ENCODE measurements around the gene ARFGAP3.
"Not testable (repeated sequence)": the region's sequence is repeated elsewhere in the genome, so short reads cannot be mapped to it uniquely, and the experiment has no call there.

ARFGAP3 gene

DNA sequence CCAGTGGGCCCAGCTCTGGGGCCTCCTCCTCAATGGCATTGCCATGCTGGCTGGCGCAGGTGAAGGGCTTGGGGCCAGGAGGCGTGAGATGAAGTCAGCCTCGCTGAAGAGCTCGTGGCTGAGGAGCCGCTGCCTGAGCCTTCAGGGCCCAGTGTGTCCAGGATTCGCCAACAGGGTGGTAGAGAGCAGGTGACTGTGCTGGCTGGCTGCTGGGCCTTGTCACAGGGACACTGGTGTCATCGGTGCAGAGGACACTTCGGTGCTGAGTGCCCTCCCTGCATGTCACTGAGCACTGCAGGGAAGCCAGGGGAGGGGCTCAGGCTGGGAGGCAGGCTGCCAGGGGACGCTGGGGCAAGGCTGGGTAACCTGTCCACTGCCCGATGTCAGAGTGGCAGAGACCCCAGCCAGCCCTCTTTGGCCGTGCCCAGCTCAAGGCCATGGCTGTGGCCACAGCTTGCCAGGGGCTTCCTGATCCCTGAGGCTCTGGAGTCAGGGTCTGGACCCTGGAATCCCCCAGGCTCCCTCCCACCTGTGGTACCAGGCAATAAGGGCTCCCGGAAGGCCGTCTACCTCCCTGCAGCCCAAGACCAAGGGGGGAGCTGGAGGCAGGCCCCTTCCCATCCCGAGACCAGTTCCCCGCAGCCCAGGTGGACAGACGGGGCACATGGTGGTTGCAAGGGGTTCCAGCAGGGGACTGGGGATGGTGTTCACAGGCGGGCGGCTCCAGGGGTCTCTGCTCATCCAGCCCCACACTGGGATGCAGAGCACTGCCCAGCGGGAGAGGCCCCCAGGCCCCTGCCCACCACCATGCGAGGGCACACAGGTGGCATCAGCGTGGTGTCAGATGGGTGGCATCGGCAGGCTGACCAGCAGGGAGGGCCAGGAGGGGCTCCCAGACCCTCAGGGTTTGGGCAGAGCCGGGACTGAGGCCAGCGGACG is 63.9 kb downstream of the ARFGAP3 start:
- no peak for DNase-seq

- DNase-seq, result no peak
These were observed 64.6 kb downstream of the ARFGAP3 start for GRCh38 chr22:42792453-42792908.

GRCh38 chr22:42791721-42792452 is 65.2 kb downstream of the ARFGAP3 start:
- no peak for DNase-seq

- no peak for DNase-seq
These were observed 68.6 kb downstream of the ARFGAP3 start for GRCh38 chr22:42788466-42788865.

DNA sequence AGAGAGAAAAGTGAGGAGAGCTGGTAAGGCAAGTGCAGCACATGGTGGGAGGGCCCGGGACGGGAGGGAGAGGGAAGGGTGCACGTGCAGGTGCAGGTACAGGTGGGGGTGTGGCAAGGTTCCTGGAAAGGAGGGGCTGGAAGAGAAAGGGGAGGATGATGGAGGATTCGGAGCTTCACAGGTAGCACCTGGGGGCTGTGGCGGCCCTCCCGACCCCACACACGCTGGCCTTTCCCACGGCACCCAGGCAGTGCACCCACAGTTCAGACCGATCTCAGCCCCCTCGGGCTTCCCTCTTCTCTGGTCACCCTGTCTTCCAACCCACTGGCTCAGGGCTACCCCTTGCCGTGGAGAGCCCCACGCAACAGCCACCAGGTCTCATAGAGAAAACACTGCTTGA is 69.1 kb downstream of the ARFGAP3 start:
- no peak for DNase-seq

DNA sequence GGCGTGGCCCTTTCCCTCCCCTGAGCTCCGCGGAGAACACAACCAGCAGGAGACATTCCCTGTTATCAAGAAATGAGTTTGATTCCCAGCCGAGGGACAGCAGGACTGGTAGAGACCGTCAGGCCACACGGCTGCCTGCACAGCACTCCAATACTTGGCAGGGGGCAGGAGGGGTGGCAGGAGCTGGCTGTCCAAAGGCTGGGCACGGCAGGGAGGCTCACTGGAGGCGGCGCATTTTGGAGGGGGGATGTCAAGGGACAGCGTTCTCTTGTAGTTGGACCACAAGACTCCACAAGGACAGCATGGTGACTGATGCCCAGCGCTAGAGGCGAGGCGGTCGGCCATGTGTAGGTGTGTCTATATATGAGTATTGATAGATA is 69.7 kb downstream of the ARFGAP3 start:
- no peak for DNase-seq

- DNase-seq, result no peak
These were observed 70.3 kb downstream of the ARFGAP3 start for GRCh38 chr22:42786606-42787356.

GRCh38 chr22:42785706-42786499 is 71.2 kb downstream of the ARFGAP3 start:
- DNase-seq, result no peak

DNA sequence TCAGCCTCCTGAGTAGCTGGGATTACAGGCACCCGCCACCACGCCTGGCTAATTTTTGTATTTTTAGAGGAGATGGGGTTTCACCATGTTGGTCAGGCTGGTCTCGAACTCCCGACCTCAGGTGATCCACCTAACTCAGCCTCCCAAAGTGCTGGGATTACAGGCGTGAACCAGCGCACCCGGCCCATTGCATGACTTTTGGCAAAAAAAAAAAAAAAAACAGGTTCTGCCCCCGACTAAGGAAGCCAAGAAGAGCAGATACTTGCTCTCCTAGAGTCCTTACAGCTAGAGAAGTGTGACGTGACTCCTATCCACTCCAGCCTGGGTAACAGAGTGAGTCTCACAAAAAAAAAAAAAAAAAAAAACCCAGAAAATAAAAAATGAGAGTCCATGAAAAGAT is 74.8 kb downstream of the ARFGAP3 start:
- DNase-seq, result not testable (repeated sequence)

DNA sequence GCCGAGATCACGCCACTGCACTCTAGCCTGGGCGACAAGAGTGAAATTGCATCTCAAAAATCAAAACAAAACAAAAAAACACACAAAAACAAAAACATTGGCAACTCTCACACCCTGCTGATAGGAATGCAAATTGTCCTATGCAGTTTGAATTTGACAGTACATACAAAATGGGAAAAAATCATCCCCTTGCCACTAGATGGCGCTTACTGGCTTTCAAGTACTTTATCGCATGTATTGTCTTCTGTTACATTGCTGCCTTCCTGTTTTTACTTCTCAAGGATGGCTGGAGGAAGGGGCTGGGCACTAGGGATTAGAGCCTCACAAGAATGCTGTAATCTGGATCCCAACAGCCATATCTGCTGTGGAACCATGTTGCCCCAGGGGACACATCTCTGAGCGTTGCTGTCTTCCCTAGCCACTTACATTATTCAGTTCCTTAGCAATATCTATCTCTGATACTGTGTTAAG is 77.0 kb downstream of the ARFGAP3 start:
- DNase-seq, result peak; percentile 19 to 82

- no peak for DNase-seq
These were observed 79.9 kb downstream of the ARFGAP3 start for GRCh38 chr22:42777126-42777525.

- DNase-seq, result no peak
These were observed 83.9 kb downstream of the ARFGAP3 start for GRCh38 chr22:42773167-42773566.

DNA sequence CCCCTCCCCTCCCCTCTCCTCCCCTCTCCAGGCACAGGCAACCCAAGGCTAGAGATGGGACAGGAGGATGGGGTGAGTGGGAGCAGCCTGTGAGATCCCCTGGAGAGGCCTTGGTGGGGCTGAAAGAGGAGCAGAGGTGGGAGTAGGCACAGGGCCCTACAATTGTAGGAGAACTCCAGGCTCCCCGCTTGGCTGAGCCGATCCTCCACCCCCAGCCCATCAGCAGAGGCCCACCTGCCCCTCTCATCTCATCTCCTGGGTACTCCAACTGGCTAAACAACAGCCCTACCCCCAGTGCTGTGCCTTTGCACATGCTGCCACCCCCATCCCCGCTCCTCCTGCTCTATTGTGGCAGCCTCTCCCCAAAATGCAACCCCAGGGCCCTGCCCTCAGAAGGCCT is 84.4 kb downstream of the ARFGAP3 start:
- no peak for DNase-seq

- no peak for DNase-seq
These were observed 86.0 kb downstream of the ARFGAP3 start for GRCh38 chr22:42770941-42771647.

- no peak for DNase-seq
These were observed 86.7 kb downstream of the ARFGAP3 start for GRCh38 chr22:42770448-42770726.

- DNase-seq, result no peak
These were observed 87.3 kb downstream of the ARFGAP3 start for GRCh38 chr22:42769574-42770447.

DNA sequence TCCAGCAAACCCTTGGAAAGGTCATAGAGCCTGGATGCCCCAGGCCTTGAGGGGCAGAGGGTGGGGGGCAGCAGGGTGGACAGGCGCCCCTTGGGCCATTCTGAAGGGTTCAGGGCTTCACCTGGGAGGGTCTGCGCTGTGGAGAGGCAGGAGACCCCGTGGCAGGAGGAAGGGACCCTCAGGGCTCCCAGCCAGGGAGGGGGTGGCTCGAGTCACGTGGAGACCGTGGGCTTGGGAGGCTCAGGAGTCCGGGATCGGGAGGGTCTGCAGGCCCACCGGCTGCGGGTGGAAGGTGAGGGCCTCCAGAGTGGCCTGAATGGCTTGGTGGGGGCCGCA is 87.9 kb downstream of the ARFGAP3 start:
- no peak for DNase-seq

- DNase-seq, result no peak
These were observed 88.6 kb downstream of the ARFGAP3 start for GRCh38 chr22:42768385-42769035.

DNA sequence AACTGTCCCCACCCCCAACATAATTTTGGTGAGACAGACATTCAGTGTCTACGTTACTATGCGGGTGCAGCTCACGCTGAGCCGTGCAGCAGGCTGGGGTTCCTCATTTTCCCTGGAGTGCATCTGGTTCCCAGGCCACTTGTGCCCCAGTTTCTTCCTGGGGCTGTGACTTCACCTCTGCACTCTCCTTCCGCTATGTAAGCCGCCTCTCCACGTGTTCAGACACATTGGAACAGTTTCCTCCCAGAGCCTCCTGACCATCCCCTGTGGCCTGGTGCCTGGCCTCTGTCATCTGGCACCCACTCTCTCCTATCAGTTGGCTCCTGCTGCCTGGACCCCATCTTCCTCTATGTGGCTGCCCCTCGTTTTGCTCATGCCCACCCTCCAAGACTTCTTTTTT is 90.2 kb downstream of the ARFGAP3 start:
- no peak for DNase-seq

DNA sequence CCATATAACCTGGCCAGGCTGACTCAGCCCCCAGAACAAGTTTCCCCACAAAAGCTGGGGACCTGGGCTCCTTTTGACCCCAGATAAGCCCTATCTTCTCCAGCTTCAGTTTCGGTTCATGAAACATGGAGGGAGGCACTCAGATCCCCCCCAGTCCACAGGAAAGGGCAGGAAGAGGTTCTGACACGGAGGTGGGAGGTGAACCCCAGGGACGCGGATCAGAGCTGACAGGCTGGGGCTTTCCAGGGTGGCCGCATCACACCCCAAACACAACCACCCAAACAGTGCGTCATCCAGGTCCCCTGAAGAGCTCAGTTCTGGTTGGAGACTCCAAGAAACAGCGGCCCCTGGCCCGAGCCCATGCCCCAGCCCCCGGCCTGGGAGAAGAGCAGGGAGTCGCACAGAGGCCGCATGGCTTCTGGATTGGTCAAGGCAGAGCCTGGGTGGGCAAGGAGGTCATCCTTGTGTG is 92.1 kb downstream of the ARFGAP3 start:
- no peak for DNase-seq

All from hippocampal formation (tissue), 2 donors.